ENCODE measurements around the gene DCHS1.

Gene DCHS1

GRCh38 chr11:6614446-6614845, 41.2 kb downstream of the DCHS1 start:
- POLR2A ChIA-PET = no interaction called here
- H3K27me3 ChIP-seq (replicated peaks in 2 of 5; ENCODE audit: control insufficient read depth in 4 of 5, insufficient read depth in 5 of 5, low read length in 4 of 5) = no peaks in the 10 kb centered on the region
- H3K4me3 ChIP-seq (ENCODE audit: control insufficient read depth in 1 of 7, extremely low read depth in 1 of 7, insufficient read depth in 4 of 7, low read depth in 2 of 7, low read length in 6 of 7) = no peak overlapping the region
- CTCF ChIA-PET = interaction anchor here (1.1 to 2.4 kb wide), 3 partner anchors 11 to 85 kb away, joined by 3 to 7 read pairs (median 5); partner anchors contain the start of genes ILK and RRP8
- 100% methylated on average over 1 of the region's 2 CpGs for WGBS (ENCODE audit: insufficient coverage)
- no peaks in the 10 kb centered on the region for H3K9me3 ChIP-seq (ENCODE audit: control extremely low read depth in 1 of 5, control insufficient read depth in 4 of 5, insufficient read depth in 2 of 5, low read depth in 1 of 5, low read length in 4 of 5)
- no peak overlapping the region for H3K27ac ChIP-seq (ENCODE audit: insufficient read depth in 1 of 2, low read depth in 1 of 2, low read length in 2 of 2, poor library complexity in 1 of 2, severe bottlenecking in 2 of 2)
- peaks cover 5 to 53% (median 37%) of the 10 kb centered on the region in 4 experiments for H3K36me3 ChIP-seq (ENCODE audit: control insufficient read depth in 4 of 4, insufficient read depth in 4 of 4, low read length in 3 of 4)
- H3K4me1 ChIP-seq (ENCODE audit: control extremely low read depth in 1 of 4, control insufficient read depth in 4 of 4, insufficient read depth in 4 of 4, low read length in 3 of 4) = peaks cover 15 to 47% (median 45%) of the 10 kb centered on the region in 4 experiments
- no peak for DNase-seq

GRCh38 chr11:6613496-6613895, 42.1 kb downstream of the DCHS1 start:
- DNase-seq = no peak
- no peak overlapping the region for H3K27ac ChIP-seq (ENCODE audit: insufficient read depth in 1 of 2, low read depth in 1 of 2, low read length in 2 of 2, poor library complexity in 1 of 2, severe bottlenecking in 2 of 2)
- WGBS (ENCODE audit: insufficient coverage) = 98% methylated on average over 3 of the region's 3 CpGs
- ChIA-PET POLR2A (no interaction called here), CTCF (interaction anchor here (1.2 to 2.4 kb wide), 7 partner anchors 8 to 66 kb away, joined by 3 to 16 read pairs (median 5); partner anchors contain the start of genes ILK and RRP8)
- H3K9me3 ChIP-seq (ENCODE audit: control extremely low read depth in 1 of 5, control insufficient read depth in 4 of 5, insufficient read depth in 2 of 5, low read depth in 1 of 5, low read length in 4 of 5) = no peaks in the 10 kb centered on the region
- peaks cover 7 to 62% (median 46%) of the 10 kb centered on the region in 4 experiments for H3K36me3 ChIP-seq (ENCODE audit: control insufficient read depth in 4 of 4, insufficient read depth in 4 of 4, low read length in 3 of 4)
- no peaks in the 10 kb centered on the region for H3K27me3 ChIP-seq (replicated peaks in 2 of 5; ENCODE audit: control insufficient read depth in 4 of 5, insufficient read depth in 5 of 5, low read length in 4 of 5)
- peaks cover 15 to 45% (median 42%) of the 10 kb centered on the region in 4 experiments for H3K4me1 ChIP-seq (ENCODE audit: control extremely low read depth in 1 of 4, control insufficient read depth in 4 of 4, insufficient read depth in 4 of 4, low read length in 3 of 4)
- H3K4me3 ChIP-seq (ENCODE audit: control insufficient read depth in 1 of 7, extremely low read depth in 1 of 7, insufficient read depth in 4 of 7, low read depth in 2 of 7, low read length in 6 of 7) = no peak overlapping the region

- Histone ChIP-seq H3K9me3 (ENCODE audit: control extremely low read depth in 1 of 5, control insufficient read depth in 4 of 5, insufficient read depth in 2 of 5, low read depth in 1 of 5, low read length in 4 of 5) (no peaks in the 10 kb centered on the region), H3K4me1 (ENCODE audit: control extremely low read depth in 1 of 4, control insufficient read depth in 4 of 4, insufficient read depth in 4 of 4, low read length in 3 of 4) (peaks cover 13 to 45% (median 43%) of the 10 kb centered on the region in 4 experiments), H3K36me3 (ENCODE audit: control insufficient read depth in 4 of 4, insufficient read depth in 4 of 4, low read length in 3 of 4) (peaks cover 7 to 69% (median 52%) of the 10 kb centered on the region in 4 experiments), H3K4me3 (ENCODE audit: control insufficient read depth in 1 of 7, extremely low read depth in 1 of 7, insufficient read depth in 4 of 7, low read depth in 2 of 7, low read length in 6 of 7) (peak within 1 kb of the TSS; percentile 47 to 87 (median 75)), H3K27me3 (replicated peaks in 2 of 5; ENCODE audit: control insufficient read depth in 4 of 5, insufficient read depth in 5 of 5, low read length in 4 of 5) (no peaks in the 10 kb centered on the region), H3K27ac (ENCODE audit: insufficient read depth in 1 of 2, low read depth in 1 of 2, low read length in 2 of 2, poor library complexity in 1 of 2, severe bottlenecking in 2 of 2) (peak within 1 kb of the TSS; percentile 80 to 91)
- DNase-seq = peak; percentile 97 to 98 (median 97)
- ChIA-PET CTCF (interaction anchor here (0.9 to 2.6 kb wide), 11 partner anchors 9 to 71 kb away, joined by 3 to 16 read pairs (median 3); partner anchors contain the start of genes ILK, MRPL17 and RRP8), POLR2A (interaction anchor here (0.6 to 1.4 kb wide), 5 partner anchors 9 to 131 kb away, joined by 3 to 4 read pairs (median 3); partner anchors contain the start of genes ARFIP2, ILK, MRPL17 and RRP8)
- under 1% methylated on average over 48 of the region's 51 CpGs for WGBS (ENCODE audit: insufficient coverage)
Measured at GRCh38 chr11:6612213-6613041, 43.2 kb downstream of the DCHS1 start, which contains the start of gene TAF10. TSS of gene TAF10 (minus strand) at chr11:6612216. CDS start at chr11:6612189, 27 bp downstream.

GRCh38 chr11:6611963-6612212, 43.7 kb downstream of the DCHS1 start:
- H3K27ac ChIP-seq (ENCODE audit: insufficient read depth in 1 of 2, low read depth in 1 of 2, low read length in 2 of 2, poor library complexity in 1 of 2, severe bottlenecking in 2 of 2) = peak overlapping the region; percentile 80 to 91
- peak overlapping the region; percentile 47 to 87 (median 75) for H3K4me3 ChIP-seq (ENCODE audit: control insufficient read depth in 1 of 7, extremely low read depth in 1 of 7, insufficient read depth in 4 of 7, low read depth in 2 of 7, low read length in 6 of 7)
- ChIA-PET POLR2A (interaction anchor here (0.6 to 1.4 kb wide), 4 partner anchors 9 to 130 kb away, joined by 3 to 4 read pairs (median 4); partner anchors contain the start of genes ARFIP2, ILK, RRP8 and TIMM10B), CTCF (interaction anchor here (0.9 to 2.6 kb wide), 10 partner anchors 10 to 71 kb away, joined by 3 to 16 read pairs (median 3); partner anchors contain the start of gene MRPL17)
- H3K27me3 ChIP-seq (replicated peaks in 2 of 5; ENCODE audit: control insufficient read depth in 4 of 5, insufficient read depth in 5 of 5, low read length in 4 of 5) = no peaks in the 10 kb centered on the region
- 0% methylated on average over 27 of the region's 36 CpGs for WGBS (ENCODE audit: insufficient coverage)
- H3K36me3 ChIP-seq (ENCODE audit: control insufficient read depth in 4 of 4, insufficient read depth in 4 of 4, low read length in 3 of 4) = peaks cover 7 to 69% (median 51%) of the 10 kb centered on the region in 4 experiments
- H3K9me3 ChIP-seq (ENCODE audit: control extremely low read depth in 1 of 5, control insufficient read depth in 4 of 5, insufficient read depth in 2 of 5, low read depth in 1 of 5, low read length in 4 of 5) = no peaks in the 10 kb centered on the region
- DNase-seq = no peak
- H3K4me1 ChIP-seq (ENCODE audit: control extremely low read depth in 1 of 4, control insufficient read depth in 4 of 4, insufficient read depth in 4 of 4, low read length in 3 of 4) = peaks cover 17 to 48% (median 43%) of the 10 kb centered on the region in 4 experiments

- POLR2A ChIA-PET = interaction anchor here (1.1 to 1.4 kb wide), 3 partner anchors 8 to 130 kb away, joined by 3 to 4 read pairs (median 4); partner anchors contain the start of genes ARFIP2, ILK, RRP8 and TIMM10B
- Histone ChIP-seq H3K4me1 (ENCODE audit: control extremely low read depth in 1 of 4, control insufficient read depth in 4 of 4, insufficient read depth in 4 of 4, low read length in 3 of 4) (peaks cover 21 to 53% (median 48%) of the 10 kb centered on the region in 4 experiments), H3K9me3 (ENCODE audit: control extremely low read depth in 1 of 5, control insufficient read depth in 4 of 5, insufficient read depth in 2 of 5, low read depth in 1 of 5, low read length in 4 of 5) (no peaks in the 10 kb centered on the region), H3K27me3 (replicated peaks in 2 of 5; ENCODE audit: control insufficient read depth in 4 of 5, insufficient read depth in 5 of 5, low read length in 4 of 5) (no peaks in the 10 kb centered on the region), H3K4me3 (ENCODE audit: control insufficient read depth in 1 of 7, extremely low read depth in 1 of 7, insufficient read depth in 4 of 7, low read depth in 2 of 7, low read length in 6 of 7) (peak overlapping the region; percentile 47 to 87 (median 75)), H3K36me3 (ENCODE audit: control insufficient read depth in 4 of 4, insufficient read depth in 4 of 4, low read length in 3 of 4) (peaks cover 7 to 64% (median 47%) of the 10 kb centered on the region in 4 experiments), H3K27ac (ENCODE audit: insufficient read depth in 1 of 2, low read depth in 1 of 2, low read length in 2 of 2, poor library complexity in 1 of 2, severe bottlenecking in 2 of 2) (peak overlapping the region; percentile 55 to 91)
- 15% methylated on average over 34 of the region's 39 CpGs for WGBS (ENCODE audit: insufficient coverage)
- CTCF ChIA-PET = interaction anchor here (0.9 to 2.6 kb wide), 7 partner anchors 11 to 72 kb away, joined by 3 to 16 read pairs (median 7); partner anchors contain the start of gene MRPL17
- DNase-seq = peak in 1 of 3 donors; percentile 29
Measured at GRCh38 chr11:6611092-6611962, 44.3 kb downstream of the DCHS1 start.

- H3K27ac ChIP-seq (ENCODE audit: insufficient read depth in 1 of 2, low read depth in 1 of 2, low read length in 2 of 2, poor library complexity in 1 of 2, severe bottlenecking in 2 of 2) = no peak overlapping the region
- peaks cover 23 to 59% (median 54%) of the 10 kb centered on the region in 4 experiments for H3K4me1 ChIP-seq (ENCODE audit: control extremely low read depth in 1 of 4, control insufficient read depth in 4 of 4, insufficient read depth in 4 of 4, low read length in 3 of 4)
- H3K36me3 ChIP-seq (ENCODE audit: control insufficient read depth in 4 of 4, insufficient read depth in 4 of 4, low read length in 3 of 4) = peaks cover 7 to 57% (median 41%) of the 10 kb centered on the region in 4 experiments
- peak overlapping the region in 2 of 7 experiments; percentile 75 to 87 for H3K4me3 ChIP-seq (ENCODE audit: control insufficient read depth in 1 of 7, extremely low read depth in 1 of 7, insufficient read depth in 4 of 7, low read depth in 2 of 7, low read length in 6 of 7)
- POLR2A ChIA-PET = no interaction called here
- no peak for DNase-seq
- CTCF ChIA-PET = interaction anchor here (2.6 kb wide), 1 partner anchor 14 kb away, joined by 7 read pairs; no protein-coding TSS in a partner anchor
- 96% methylated on average over 6 of the region's 6 CpGs for WGBS (ENCODE audit: insufficient coverage)
- no peaks in the 10 kb centered on the region for H3K9me3 ChIP-seq (ENCODE audit: control extremely low read depth in 1 of 5, control insufficient read depth in 4 of 5, insufficient read depth in 2 of 5, low read depth in 1 of 5, low read length in 4 of 5)
- no peaks in the 10 kb centered on the region for H3K27me3 ChIP-seq (replicated peaks in 2 of 5; ENCODE audit: control insufficient read depth in 4 of 5, insufficient read depth in 5 of 5, low read length in 4 of 5)
Measured at GRCh38 chr11:6610591-6610990, 45.0 kb downstream of the DCHS1 start.
